ENCODE data around the gene TRIM41.

Gene TRIM41

GRCh38 chr5:181220178-181220515 is 2.9 kb upstream of the TRIM41 start:
- Histone ChIP-seq H3K27me3 (no peaks in the 10 kb centered on the region), H3K4me3 (ENCODE audit: low read depth, low read length) (no peak overlapping the region), H3K36me3 (no peaks in the 10 kb centered on the region), H3K9me3 (no peaks in the 10 kb centered on the region), H3K4me1 (no peaks in the 10 kb centered on the region)
- DNase-seq = no peak
- no peak for TF ChIP-seq CTCF (IDR thresholded peaks at IDR 0.05; ENCODE audit: low read depth, low read length)

- DNase-seq = peak; percentile 77
Observed at GRCh38 chr5:181221105-181221791, 1.8 kb upstream of the TRIM41 start.

GRCh38 chr5:181221792-181222629 is 1.1 kb upstream of the TRIM41 start:
- Histone ChIP-seq H3K4me1 (no peaks in the 10 kb centered on the region), H3K4me3 (ENCODE audit: low read depth, low read length) (peak overlapping the region; percentile 89), H3K36me3 (no peaks in the 10 kb centered on the region), H3K27me3 (no peaks in the 10 kb centered on the region), H3K9me3 (no peaks in the 10 kb centered on the region)
- peak; percentile 95 for DNase-seq
- TF ChIP-seq CTCF (IDR thresholded peaks at IDR 0.05; ENCODE audit: low read depth, low read length) = no peak

More at GRCh38 chr5:181221105-181221791, 1.8 kb upstream of the TRIM41 start:
- Histone ChIP-seq H3K27me3 (no peaks in the 10 kb centered on the region), H3K4me1 (no peaks in the 10 kb centered on the region), H3K36me3 (no peaks in the 10 kb centered on the region), H3K4me3 (ENCODE audit: low read depth, low read length) (peak overlapping the region; percentile 38), H3K9me3 (no peaks in the 10 kb centered on the region)
- no peak for TF ChIP-seq CTCF (IDR thresholded peaks at IDR 0.05; ENCODE audit: low read depth, low read length)

- peak; percentile 74 for DNase-seq
- peak overlapping the region; percentile 89 for H3K4me3 ChIP-seq (ENCODE audit: low read depth, low read length)
- no peaks in the 10 kb centered on the region for H3K27me3 ChIP-seq
- H3K9me3 ChIP-seq = no peaks in the 10 kb centered on the region
- H3K4me1 ChIP-seq = no peaks in the 10 kb centered on the region
- TF ChIP-seq CTCF (IDR thresholded peaks at IDR 0.05; ENCODE audit: low read depth, low read length) = no peak
- no peaks in the 10 kb centered on the region for H3K36me3 ChIP-seq
Observed at GRCh38 chr5:181222630-181223057, 437 bp upstream of the TRIM41 start.

GRCh38 chr5:181223729-181224389 is 778 bp downstream of the TRIM41 start:
- TF ChIP-seq CTCF (IDR thresholded peaks at IDR 0.05; ENCODE audit: low read depth, low read length) = no peak
- no peaks in the 10 kb centered on the region for H3K27me3 ChIP-seq
- no peaks in the 10 kb centered on the region for H3K36me3 ChIP-seq
- peak overlapping the region; percentile 89 for H3K4me3 ChIP-seq (ENCODE audit: low read depth, low read length)
- peak; percentile 79 for DNase-seq
- no peaks in the 10 kb centered on the region for H3K9me3 ChIP-seq
- H3K4me1 ChIP-seq = no peaks in the 10 kb centered on the region
